ENCODE data around the gene PRDM11.

PRDM11 gene

GRCh38 chr11:45178890-45179671 lies 32.6 kb downstream of the PRDM11 start:
- no peak for DNase-seq

- DNase-seq, result no peak
Observed at GRCh38 chr11:45179686-45180178, 33.3 kb downstream of the PRDM11 start.

DNA sequence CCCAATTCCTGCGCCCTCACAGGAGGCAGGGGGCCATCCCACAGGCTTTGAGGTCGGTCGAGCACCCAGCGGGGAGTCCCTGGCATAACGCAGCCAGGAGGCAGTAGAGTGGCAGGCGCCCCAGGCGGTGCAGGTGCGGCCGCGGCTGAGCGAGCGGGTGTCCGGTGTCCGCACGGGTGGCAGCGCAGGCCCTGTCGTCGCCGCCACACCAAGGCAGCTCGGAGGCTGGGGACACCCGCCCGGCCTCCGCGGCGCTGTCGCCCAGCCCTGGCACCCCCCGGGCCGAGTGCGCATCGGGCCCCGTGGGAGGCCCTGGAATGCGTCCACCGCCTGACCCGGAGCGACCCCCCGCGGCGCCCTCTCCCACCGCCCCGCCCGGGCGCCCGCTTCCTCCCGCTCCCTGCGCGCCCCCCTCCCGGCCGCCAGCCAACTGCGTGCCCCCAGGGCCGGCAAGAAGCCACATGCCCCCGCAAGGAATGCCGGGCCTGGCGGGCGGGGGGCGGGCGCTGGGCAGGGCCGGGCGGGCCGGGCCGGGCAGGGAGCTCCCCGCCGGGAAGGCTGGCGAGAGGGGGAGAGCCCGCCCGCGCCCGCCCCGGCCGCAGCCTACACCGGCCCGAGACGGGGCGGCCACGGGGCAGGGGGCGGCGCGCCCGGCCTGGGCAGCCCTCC lies 33.9 kb downstream of the PRDM11 start:
- no peak for DNase-seq

DNA sequence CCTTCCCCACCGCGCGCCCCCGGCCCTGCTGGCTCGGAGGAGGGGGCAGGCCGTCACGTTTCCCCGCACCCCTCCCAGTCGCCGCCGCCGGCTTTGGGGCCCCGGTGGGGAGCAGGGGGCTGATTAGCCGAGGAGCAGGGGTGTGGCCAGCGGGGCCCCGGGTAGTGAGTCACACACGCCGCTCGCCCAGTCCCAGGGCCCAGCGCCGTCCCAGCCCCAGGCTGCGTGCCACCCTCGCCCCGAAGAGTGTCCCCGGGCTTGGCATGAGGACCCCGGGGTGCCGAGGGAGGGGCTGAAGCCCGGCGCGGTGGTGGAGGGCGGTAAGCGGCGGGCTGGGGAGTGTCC lies 34.4 kb downstream of the PRDM11 start:
- peak; percentile 42 for DNase-seq

DNA sequence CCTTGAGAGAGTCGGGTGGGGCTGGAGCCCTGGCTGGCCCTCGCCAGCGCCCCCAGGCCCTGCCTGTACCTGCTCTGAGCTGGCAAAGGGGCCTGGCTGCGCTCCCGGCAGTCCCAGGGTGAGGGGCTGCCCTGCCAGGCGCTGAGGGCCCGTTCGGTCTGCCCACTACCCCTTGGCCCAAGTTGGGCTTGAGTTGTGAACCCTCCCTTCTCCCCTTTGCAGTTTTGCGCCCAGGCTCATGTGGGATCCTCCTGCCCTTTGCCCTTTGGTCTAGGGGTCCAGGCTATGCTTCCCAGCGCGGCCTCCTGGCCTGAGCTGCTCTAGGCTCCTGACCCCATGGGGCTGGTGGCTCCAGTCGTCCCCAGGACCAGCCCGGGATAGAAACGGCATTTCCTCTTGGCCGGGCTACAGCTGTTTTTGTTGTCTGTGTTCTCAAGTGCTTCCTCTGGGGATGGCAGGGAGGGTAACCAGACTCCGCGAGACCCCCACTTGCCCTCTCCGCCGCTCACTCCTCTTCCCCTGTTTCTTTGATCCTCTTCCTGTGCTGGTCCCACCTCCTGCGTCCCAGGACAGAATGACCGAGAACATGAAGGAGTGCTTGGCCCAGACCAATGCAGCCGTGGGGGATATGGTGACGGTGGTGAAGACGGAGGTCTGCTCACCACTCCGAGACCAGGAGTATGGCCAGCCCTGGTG lies 34.9 kb downstream of the PRDM11 start:
- DNase-seq, result no peak

DNA sequence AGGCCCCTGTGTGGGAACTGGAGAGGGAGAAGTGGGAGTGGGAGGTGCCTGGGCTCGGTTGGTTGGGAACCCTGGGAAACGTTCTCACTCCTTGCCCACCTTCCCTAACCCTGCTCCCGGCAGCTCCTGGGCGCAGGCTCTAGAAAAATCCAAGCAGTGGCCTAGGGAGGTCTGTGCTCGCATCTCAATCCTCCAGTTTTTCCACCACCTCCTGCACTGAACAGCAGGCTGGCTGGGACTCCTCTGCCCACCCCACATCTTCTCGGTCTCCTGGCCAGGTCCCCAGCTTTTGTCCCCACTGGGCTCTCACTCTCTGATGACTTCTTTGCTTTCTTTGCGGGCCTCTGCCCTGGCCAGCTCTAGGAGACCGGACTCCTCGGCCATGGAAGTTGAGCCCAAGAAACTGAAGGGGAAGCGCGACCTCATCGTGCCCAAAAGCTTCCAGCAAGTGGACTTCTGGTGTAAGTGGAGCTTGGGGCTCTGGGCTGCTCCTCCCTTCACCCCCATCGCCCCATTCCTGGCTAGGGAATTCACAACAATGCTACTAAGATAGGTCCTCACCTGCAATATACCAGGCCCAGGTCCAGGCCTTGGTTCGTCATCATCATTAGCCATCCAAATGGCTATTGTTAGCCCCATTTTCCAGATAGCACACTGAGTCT lies 35.6 kb downstream of the PRDM11 start:
- DNase-seq, result no peak

GRCh38 chr11:45182902-45183301 lies 36.5 kb downstream of the PRDM11 start:
- DNase-seq, result no peak

DNA sequence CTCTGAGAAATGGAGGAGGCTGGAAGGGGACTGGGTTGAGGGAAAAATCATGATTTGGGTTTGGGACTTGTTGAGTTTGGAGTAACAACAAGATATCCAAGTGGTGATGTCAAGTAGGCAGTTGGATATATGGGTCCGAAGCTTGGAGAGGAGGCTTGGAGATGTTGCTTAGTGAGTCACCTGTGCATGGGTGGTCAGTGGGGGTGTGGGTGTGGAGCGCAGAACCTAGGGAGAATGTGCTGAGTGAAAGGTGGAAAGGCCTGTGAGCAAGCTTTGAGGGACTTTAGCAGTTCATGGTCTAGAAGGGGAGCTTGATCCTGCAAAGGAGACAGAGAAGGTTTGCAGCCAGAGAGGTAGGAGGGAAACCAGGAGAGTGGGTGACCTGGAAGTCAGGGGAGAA lies 38.2 kb downstream of the PRDM11 start:
- no peak for DNase-seq

DNA sequence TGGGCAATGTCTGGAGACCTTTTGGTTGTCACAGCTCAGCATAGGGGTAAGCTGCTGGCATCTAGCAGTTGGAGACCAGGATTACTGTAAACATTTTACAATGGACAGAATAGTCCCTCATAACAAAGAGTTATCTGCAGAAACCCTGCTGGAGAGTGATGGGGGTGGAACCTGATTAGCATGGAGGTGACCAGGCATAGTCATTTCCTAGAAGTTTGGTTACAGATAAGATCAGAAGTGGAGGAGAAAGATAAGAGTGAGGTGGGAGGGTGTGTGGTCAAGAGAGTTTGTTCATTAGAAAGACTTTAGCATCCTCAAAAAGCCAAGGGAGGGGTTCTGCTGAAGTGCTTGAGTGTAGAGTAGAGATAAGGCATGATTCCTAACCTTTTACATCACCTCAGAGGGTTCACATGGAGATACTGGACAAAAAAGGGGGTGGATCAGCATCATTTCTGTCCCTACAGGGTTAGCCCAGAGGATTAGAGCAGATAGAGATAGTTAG lies 38.8 kb downstream of the PRDM11 start:
- DNase-seq, result no peak

GRCh38 chr11:45187375-45187774 lies 40.9 kb downstream of the PRDM11 start:
- DNase-seq, result no peak

- DNase-seq, result no peak
Observed at GRCh38 chr11:45188127-45188526, 41.7 kb downstream of the PRDM11 start.

- no peak for DNase-seq
Observed at GRCh38 chr11:45189230-45189629, 42.8 kb downstream of the PRDM11 start.

GRCh38 chr11:45193695-45194094 lies 47.3 kb downstream of the PRDM11 start:
- no peak for DNase-seq

DNA sequence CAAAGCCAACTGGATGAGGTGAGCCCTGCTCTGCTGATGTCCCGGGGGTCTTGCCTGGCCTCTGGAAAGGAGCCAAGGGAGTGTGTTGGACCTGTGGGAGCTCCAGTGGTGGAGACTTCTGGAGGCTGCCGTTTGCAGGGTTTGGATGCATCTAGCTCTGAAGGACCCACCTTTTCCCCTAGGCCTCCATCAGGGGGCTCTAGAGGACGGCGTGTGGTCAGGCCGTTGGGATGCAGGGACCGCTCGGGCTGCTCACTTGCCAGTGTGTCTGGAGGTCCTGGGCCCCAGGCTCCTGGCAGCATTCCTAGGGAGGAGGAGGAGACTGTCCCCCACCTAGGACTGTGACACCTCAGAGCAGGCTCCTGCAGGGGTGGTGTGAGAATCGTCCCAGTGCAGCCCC lies 58.3 kb downstream of the PRDM11 start:
- DNase-seq, result no peak

- no peak for DNase-seq
Observed at GRCh38 chr11:45205978-45206377, 59.5 kb downstream of the PRDM11 start.

GRCh38 chr11:45208135-45208534 lies 61.7 kb downstream of the PRDM11 start:
- DNase-seq, result no peak

GRCh38 chr11:45209000-45209879 lies 62.8 kb downstream of the PRDM11 start:
- DNase-seq, result no peak

- no peak for DNase-seq
Observed at GRCh38 chr11:45209891-45210699, 63.7 kb downstream of the PRDM11 start.

DNA sequence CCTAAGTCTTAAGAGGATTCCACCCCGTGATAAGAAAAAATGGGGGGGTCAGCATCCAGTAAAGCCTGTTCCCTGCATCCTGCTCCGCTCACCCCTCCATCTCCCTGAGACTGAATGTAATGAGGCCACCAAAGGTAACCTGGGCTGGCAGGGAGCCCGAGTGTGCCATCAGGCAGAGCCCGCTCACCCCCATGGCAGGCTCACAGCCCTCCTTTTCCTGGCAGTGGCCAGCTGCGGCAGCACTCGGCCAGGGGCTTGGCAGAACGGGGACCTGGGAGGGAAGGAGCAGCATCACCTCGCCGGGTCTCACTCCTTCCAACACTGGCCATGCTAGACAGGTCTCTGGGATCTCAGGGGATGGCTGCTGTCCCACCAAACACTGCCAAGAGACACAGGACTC lies 64.4 kb downstream of the PRDM11 start:
- DNase-seq, result no peak

- no peak for DNase-seq
Observed at GRCh38 chr11:45211732-45212131, 65.3 kb downstream of the PRDM11 start.
